Liver (tissue), 9 donors: Measurements from ENCODE around the gene ST6GALNAC5. TPM values are rescaled to one million over a fixed set of nuclear protein-coding genes. Genes with fewer than 3 reads are reported as not detected.

Experiments used
- DNase-seq: peaks from one replicate; pipeline ENCODE4 v3.0.0-alpha.2; 2017; ENCODE audit warnings: low spot score
- H3K27ac ChIP-seq, 2 donors: one replicate each; pipeline ENCODE4 v1.7.0; 2013; ENCODE audit warnings: inconsistent platforms in 2 of 2, low read length in 2 of 2, control low read depth in 1 of 2, low read depth in 1 of 2, mild to moderate bottlenecking in 1 of 2
- H3K27me3 ChIP-seq, 4 donors: one replicate each; pipeline versions ENCODE4 v1.6.1 to v1.7.0; 2013; ENCODE audit warnings: low read length in 3 of 4, inconsistent platforms in 1 of 4, mild to moderate bottlenecking in 1 of 4, moderate library complexity in 1 of 4; ENCODE audit not compliant: control insufficient read depth in 4 of 4, insufficient read depth in 4 of 4
- H3K36me3 ChIP-seq, 4 donors: one replicate each; pipeline versions ENCODE4 v1.6.1 to v1.7.0; 2013; ENCODE audit warnings: low read length in 3 of 4, mild to moderate bottlenecking in 3 of 4, low read depth in 1 of 4, moderate library complexity in 1 of 4; ENCODE audit not compliant: control insufficient read depth in 4 of 4, insufficient read depth in 3 of 4
- H3K4me1 ChIP-seq, 4 donors: one replicate each; pipeline versions ENCODE4 v1.6.1 to v1.7.0; 2013; ENCODE audit warnings: low read length in 3 of 4, mild to moderate bottlenecking in 3 of 4, moderate library complexity in 1 of 4; ENCODE audit not compliant: control insufficient read depth in 4 of 4, insufficient read depth in 4 of 4
- H3K4me3 ChIP-seq, 3 donors: one replicate each; pipeline versions ENCODE4 v1.6.1 to v1.7.0; 2013; ENCODE audit warnings: low read length in 3 of 3, control low read depth in 1 of 3, low read depth in 1 of 3, mild to moderate bottlenecking in 1 of 3
- H3K9ac ChIP-seq, 2 donors: one replicate each; pipeline ENCODE4 v1.7.0; 2013; ENCODE audit warnings: low read length in 2 of 2, mild to moderate bottlenecking in 2 of 2, moderate library complexity in 2 of 2, control low read depth in 1 of 2, low read depth in 1 of 2
- H3K9me3 ChIP-seq, 4 donors: one replicate each; pipeline versions ENCODE4 v1.6.1 to v1.7.0; 2013; ENCODE audit warnings: low read length in 3 of 4; ENCODE audit not compliant: control insufficient read depth in 4 of 4
- EGR1 ChIP-seq, 2 donors: IDR thresholded peaks; 2 replicates each; pipeline ENCODE4 v1.6.1; 2016 to 2018; ENCODE audit warnings: antibody characterized with exemption in 2 of 2, low read depth in 2 of 2
- FOXA2 ChIP-seq: IDR thresholded peaks from 2 replicates; pipeline ENCODE4 v1.6.1; 2016; ENCODE audit warnings: antibody characterized with exemption
- GABPA ChIP-seq, 2 donors: IDR thresholded peaks in 1 of 2; conservative IDR thresholded peaks in 1 of 2; 2 replicates each; pipeline ENCODE4 v1.6.1; 2016; ENCODE audit warnings: antibody characterized with exemption in 2 of 2, mild to moderate bottlenecking in 1 of 2, moderate library complexity in 1 of 2
- HNF4A ChIP-seq, 2 donors: conservative IDR thresholded peaks; 2 replicates each; pipeline ENCODE4 v1.6.1; 2016; ENCODE audit warnings: antibody characterized with exemption in 2 of 2, mild to moderate bottlenecking in 2 of 2
- HNF4G ChIP-seq: IDR thresholded peaks from 2 replicates; pipeline ENCODE4 v1.6.1; 2016; ENCODE audit warnings: antibody characterized with exemption
- JUND ChIP-seq, 2 donors: IDR thresholded peaks; 2 replicates each; pipeline ENCODE4 v1.6.1; 2016; ENCODE audit warnings: antibody characterized with exemption in 2 of 2
- MAX ChIP-seq: IDR thresholded peaks from 2 replicates; pipeline ENCODE4 v1.6.1; 2016; ENCODE audit warnings: antibody characterized with exemption
- NR2F2 ChIP-seq: IDR thresholded peaks from 2 replicates; pipeline ENCODE4 v1.6.1; 2016; ENCODE audit warnings: antibody characterized with exemption
- RAD21 ChIP-seq, 2 donors: IDR thresholded peaks; 2 replicates each; pipeline ENCODE4 v1.6.1; 2016; ENCODE audit warnings: antibody characterized with exemption in 2 of 2, mild to moderate bottlenecking in 2 of 2
- SP1 ChIP-seq: IDR thresholded peaks from 2 replicates; pipeline ENCODE4 v1.6.1; 2018; ENCODE audit warnings: antibody characterized with exemption, mild to moderate bottlenecking
- TAF1 ChIP-seq: conservative IDR thresholded peaks from 2 replicates; pipeline ENCODE4 v1.6.1; 2016; ENCODE audit warnings: antibody characterized with exemption, mild to moderate bottlenecking
- YY1 ChIP-seq: IDR thresholded peaks from 2 replicates; pipeline ENCODE4 v1.6.1; 2016; ENCODE audit warnings: antibody characterized with exemption, mild to moderate bottlenecking
- WGBS: extraction: QIAGEN DNeasy Blood & Tissue Kit; methylation state at CpG from one replicate; pipeline ENCODE4 v1.1.7; 2013; 5-methylcytosine and 5-hydroxymethylcytosine counted together
- polyA plus RNA-seq, 2 donors: library from polyadenylated mRNA; stranded (reverse) in 1 of 2; unstranded in 1 of 2; fragments of 200-250 nt in 1 of 2; fragments of >200 nt in 1 of 2; fragmentation: Nextera tagmentation in 1 of 2; extraction: Ambion mirVana in 1 of 2; gene quantifications; one replicate each; pipeline versions ENCODE4 v1.2.1 to v1.2.3, GENCODE V29; 2013 to 2015
- total RNA-seq, 2 donors: library from RNA; depleted of rRNA; stranded (reverse); fragments of >200 nt; gene quantifications; one replicate each; pipeline ENCODE4 v1.2.3, GENCODE V29; 2014
- TF ChIP-seq, protein P1 (sequence below): IDR thresholded peaks from 2 replicates; pipeline ENCODE4 v1.6.1; 2016; ENCODE audit warnings: antibody characterized with exemption
- TF ChIP-seq, protein P2 (sequence below): IDR thresholded peaks from 2 replicates; pipeline ENCODE4 v1.6.1; 2016; ENCODE audit warnings: antibody characterized with exemption
- TF ChIP-seq, protein P3 (sequence below): IDR thresholded peaks from 2 replicates; pipeline ENCODE4 v1.6.1; 2016; ENCODE audit warnings: antibody characterized with exemption, mild to moderate bottlenecking
- donor health status: healthy.
- donor health status: healthy.
- donor health status: healthy.
- donor health status: healthy.
- donor health status: healthy.

Gene ST6GALNAC5
- total and polyA plus RNA-seq, 4 donors: 0.09 to 0.17 TPM; not detected in 2

GRCh38 chr1:76939817-76940216, 72.5 kb downstream of the ST6GALNAC5 start:
- 84% methylated on average over 5 of the region's 5 CpGs for WGBS
- TF ChIP-seq HNF4G: no peak
- Histone ChIP-seq H3K9ac (no peak overlapping the region), H3K27me3 (no peaks in the 10 kb centered on the region), H3K27ac (no peak overlapping the region), H3K4me1 (no peaks in the 10 kb centered on the region), H3K36me3 (no peaks in the 10 kb centered on the region), H3K9me3 (no peaks in the 10 kb centered on the region), H3K4me3 (no peak overlapping the region)
- DNase-seq: no peak

- Histone ChIP-seq H3K4me3 (no peak overlapping the region), H3K9me3 (no peaks in the 10 kb centered on the region), H3K9ac (no peak overlapping the region), H3K27ac (no peak overlapping the region), H3K4me1 (no peaks in the 10 kb centered on the region), H3K36me3 (no peaks in the 10 kb centered on the region), H3K27me3 (no peaks in the 10 kb centered on the region)
- 84% methylated on average over 4 of the region's 4 CpGs for WGBS
- no peak for DNase-seq
- TF ChIP-seq TAF1 (no peak), FOXA2 (no peak), HNF4A (conservative IDR thresholded peaks at IDR 0.05) (no peak), EGR1 (IDR thresholded peaks at IDR 0.05; ENCODE audit: low read depth in 2 of 2) (no peak), RAD21 (IDR thresholded peaks at IDR 0.05) (no peak), GABPA (IDR thresholded peaks at IDR 0.05 in 1 of 2, conservative IDR thresholded peaks at IDR 0.05 in 1 of 2) (no peak), HNF4G (no peak), YY1 (no peak), SP1 (no peak)
- TF ChIP-seq, protein P1, sequence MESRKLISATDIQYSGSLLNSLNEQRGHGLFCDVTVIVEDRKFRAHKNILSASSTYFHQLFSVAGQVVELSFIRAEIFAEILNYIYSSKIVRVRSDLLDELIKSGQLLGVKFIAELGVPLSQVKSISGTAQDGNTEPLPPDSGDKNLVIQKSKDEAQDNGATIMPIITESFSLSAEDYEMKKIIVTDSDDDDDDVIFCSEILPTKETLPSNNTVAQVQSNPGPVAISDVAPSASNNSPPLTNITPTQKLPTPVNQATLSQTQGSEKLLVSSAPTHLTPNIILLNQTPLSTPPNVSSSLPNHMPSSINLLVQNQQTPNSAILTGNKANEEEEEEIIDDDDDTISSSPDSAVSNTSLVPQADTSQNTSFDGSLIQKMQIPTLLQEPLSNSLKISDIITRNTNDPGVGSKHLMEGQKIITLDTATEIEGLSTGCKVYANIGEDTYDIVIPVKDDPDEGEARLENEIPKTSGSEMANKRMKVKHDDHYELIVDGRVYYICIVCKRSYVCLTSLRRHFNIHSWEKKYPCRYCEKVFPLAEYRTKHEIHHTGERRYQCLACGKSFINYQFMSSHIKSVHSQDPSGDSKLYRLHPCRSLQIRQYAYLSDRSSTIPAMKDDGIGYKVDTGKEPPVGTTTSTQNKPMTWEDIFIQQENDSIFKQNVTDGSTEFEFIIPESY: no peak
These were observed 73.5 kb downstream of the ST6GALNAC5 start for GRCh38 chr1:76940571-76941335.

DNA sequence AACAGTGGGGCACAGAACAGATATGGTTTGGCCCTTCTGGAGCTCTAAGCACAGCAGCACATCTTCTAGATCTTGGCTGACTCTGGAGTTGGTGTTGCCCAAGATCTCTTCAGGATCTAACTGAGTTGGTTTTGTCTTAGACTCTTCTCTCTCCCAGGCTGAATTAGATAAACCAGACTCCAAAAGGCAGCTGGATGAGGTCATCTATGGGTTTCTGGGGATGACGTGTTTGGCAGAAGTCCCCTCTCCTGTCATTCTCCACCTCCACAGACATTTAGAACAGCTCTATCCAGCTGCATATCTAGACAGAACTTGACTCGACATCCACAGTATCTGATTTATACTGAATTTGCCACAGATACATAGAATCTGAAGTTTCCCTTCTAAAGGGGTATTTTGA, 75.3 kb downstream of the ST6GALNAC5 start:
- Histone ChIP-seq H3K27ac (no peak overlapping the region), H3K27me3 (no peaks in the 10 kb centered on the region), H3K4me1 (no peaks in the 10 kb centered on the region), H3K36me3 (no peaks in the 10 kb centered on the region), H3K4me3 (no peak overlapping the region), H3K9ac (no peak overlapping the region), H3K9me3 (no peaks in the 10 kb centered on the region)
- DNase-seq: no peak
- TF ChIP-seq HNF4G (no peak), NR2F2 (no peak), RAD21 (IDR thresholded peaks at IDR 0.05) (no peak), GABPA (IDR thresholded peaks at IDR 0.05 in 1 of 2, conservative IDR thresholded peaks at IDR 0.05 in 1 of 2) (no peak), YY1 (no peak), JUND (IDR thresholded peaks at IDR 0.05) (no peak), SP1 (no peak), MAX (no peak)
- TF ChIP-seq, protein P2, sequence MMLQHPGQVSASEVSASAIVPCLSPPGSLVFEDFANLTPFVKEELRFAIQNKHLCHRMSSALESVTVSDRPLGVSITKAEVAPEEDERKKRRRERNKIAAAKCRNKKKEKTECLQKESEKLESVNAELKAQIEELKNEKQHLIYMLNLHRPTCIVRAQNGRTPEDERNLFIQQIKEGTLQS: no peak
- TF ChIP-seq, protein P3, sequence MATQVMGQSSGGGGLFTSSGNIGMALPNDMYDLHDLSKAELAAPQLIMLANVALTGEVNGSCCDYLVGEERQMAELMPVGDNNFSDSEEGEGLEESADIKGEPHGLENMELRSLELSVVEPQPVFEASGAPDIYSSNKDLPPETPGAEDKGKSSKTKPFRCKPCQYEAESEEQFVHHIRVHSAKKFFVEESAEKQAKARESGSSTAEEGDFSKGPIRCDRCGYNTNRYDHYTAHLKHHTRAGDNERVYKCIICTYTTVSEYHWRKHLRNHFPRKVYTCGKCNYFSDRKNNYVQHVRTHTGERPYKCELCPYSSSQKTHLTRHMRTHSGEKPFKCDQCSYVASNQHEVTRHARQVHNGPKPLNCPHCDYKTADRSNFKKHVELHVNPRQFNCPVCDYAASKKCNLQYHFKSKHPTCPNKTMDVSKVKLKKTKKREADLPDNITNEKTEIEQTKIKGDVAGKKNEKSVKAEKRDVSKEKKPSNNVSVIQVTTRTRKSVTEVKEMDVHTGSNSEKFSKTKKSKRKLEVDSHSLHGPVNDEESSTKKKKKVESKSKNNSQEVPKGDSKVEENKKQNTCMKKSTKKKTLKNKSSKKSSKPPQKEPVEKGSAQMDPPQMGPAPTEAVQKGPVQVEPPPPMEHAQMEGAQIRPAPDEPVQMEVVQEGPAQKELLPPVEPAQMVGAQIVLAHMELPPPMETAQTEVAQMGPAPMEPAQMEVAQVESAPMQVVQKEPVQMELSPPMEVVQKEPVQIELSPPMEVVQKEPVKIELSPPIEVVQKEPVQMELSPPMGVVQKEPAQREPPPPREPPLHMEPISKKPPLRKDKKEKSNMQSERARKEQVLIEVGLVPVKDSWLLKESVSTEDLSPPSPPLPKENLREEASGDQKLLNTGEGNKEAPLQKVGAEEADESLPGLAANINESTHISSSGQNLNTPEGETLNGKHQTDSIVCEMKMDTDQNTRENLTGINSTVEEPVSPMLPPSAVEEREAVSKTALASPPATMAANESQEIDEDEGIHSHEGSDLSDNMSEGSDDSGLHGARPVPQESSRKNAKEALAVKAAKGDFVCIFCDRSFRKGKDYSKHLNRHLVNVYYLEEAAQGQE: no peak
- WGBS: 85% methylated on average over 2 of the region's 2 CpGs
